ENCODE measurements around the gene SURF2. TPM values are rescaled to one million over a fixed set of nuclear protein-coding genes. Genes with fewer than 3 reads are reported as not detected.
"Not testable (repeated sequence)": the region's sequence is repeated elsewhere in the genome, so short reads cannot be mapped to it uniquely, and the experiment has no call there.

The SURF2 gene
- total RNA-seq, 1 donor from 2014 or later = 34.3 TPM

DNA sequence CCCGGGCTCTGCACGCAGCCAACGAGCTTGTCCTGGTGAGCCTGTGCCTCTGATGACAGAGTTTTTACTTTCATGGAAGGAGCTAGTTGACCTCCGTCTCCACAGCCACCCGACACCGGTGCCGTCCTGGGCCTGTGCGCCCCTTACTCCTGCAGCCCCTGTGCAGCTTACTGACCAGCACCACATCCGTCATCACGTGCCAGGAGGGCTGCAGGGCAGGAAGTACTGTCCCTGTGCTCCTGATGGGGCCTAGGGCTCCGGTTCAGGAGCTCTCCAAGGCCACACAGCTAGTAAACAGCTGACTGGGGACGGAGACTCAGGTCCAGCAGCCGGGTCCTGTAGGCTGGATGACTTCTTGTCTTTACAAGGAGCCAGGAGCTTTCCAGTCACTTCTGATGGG lies 30.0 kb downstream of the SURF2 start:
- no peaks in the 10 kb centered on the region for H3K4me1 Mint-ChIP-seq
- TF ChIP-seq, protein P1, sequence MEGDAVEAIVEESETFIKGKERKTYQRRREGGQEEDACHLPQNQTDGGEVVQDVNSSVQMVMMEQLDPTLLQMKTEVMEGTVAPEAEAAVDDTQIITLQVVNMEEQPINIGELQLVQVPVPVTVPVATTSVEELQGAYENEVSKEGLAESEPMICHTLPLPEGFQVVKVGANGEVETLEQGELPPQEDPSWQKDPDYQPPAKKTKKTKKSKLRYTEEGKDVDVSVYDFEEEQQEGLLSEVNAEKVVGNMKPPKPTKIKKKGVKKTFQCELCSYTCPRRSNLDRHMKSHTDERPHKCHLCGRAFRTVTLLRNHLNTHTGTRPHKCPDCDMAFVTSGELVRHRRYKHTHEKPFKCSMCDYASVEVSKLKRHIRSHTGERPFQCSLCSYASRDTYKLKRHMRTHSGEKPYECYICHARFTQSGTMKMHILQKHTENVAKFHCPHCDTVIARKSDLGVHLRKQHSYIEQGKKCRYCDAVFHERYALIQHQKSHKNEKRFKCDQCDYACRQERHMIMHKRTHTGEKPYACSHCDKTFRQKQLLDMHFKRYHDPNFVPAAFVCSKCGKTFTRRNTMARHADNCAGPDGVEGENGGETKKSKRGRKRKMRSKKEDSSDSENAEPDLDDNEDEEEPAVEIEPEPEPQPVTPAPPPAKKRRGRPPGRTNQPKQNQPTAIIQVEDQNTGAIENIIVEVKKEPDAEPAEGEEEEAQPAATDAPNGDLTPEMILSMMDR (conservative IDR thresholded peaks at IDR 0.05) = no peak
- no peak overlapping the region for H3K27ac Mint-ChIP-seq (ENCODE audit: unreplicated experiment)
- no peak overlapping the region for H3K4me3 Mint-ChIP-seq
- no peaks in the 10 kb centered on the region for H3K36me3 Mint-ChIP-seq (ENCODE audit: low read depth)
- H3K9me3 Mint-ChIP-seq = no peaks in the 10 kb centered on the region
- no peaks in the 10 kb centered on the region for H3K27me3 Mint-ChIP-seq (ENCODE audit: low read depth)
- no peak for DNase-seq (ENCODE audit: low read depth, low spot score)

DNA sequence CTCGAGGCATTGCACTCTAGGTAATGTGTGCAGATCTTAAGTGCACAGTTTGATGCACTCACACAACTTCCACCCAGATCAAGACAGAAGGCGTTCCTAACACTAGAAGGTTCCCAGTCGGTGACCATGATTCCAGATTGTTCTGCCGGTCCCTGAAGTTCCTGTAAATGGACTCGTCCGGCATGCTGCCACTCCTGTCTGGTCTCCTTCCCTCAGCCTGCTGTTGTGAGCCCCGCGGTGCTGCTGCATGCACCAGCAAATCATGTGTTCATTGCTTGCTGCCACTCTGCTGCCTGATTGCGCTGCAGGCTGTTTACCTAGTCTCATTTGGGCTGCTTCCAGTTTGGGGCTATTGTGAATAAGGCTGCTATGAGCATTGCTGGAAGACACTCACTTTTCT lies 31.3 kb downstream of the SURF2 start:
- Mint-ChIP-seq H3K27ac (ENCODE audit: unreplicated experiment) (no peak overlapping the region), H3K4me3 (no peak overlapping the region), H3K36me3 (ENCODE audit: low read depth) (no peaks in the 10 kb centered on the region), H3K4me1 (no peaks in the 10 kb centered on the region), H3K27me3 (ENCODE audit: low read depth) (no peaks in the 10 kb centered on the region), H3K9me3 (no peaks in the 10 kb centered on the region)
- no peak for DNase-seq (ENCODE audit: low read depth, low spot score)
- TF ChIP-seq, protein P1 (conservative IDR thresholded peaks at IDR 0.05) = no peak

DNA sequence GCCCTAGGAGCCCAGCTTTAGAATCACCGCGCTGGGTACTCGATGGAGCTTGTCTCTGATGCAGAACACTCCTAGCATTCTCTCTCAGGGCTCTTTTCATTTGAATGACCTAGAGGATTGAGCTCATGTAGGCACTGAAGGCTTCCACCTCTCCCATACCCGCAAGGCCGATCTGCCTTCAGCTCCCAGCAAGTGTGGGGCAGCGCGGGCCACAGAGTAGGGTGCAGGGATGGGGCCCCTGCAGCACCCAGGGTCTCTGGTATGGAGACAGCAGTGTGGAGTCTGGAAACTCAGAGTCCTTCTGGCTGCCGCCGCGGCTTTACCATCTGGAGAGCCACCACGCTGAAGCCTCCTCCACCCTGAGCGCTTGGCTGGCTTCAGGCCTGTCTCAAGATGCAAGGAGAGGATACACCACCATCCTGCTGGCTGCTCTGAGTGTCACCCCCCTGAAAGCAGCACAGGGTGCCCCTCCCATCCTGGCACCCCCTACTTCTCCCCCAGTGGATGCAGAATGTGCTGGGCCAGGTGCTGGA lies 32.7 kb downstream of the SURF2 start:
- TF ChIP-seq, protein P1 (conservative IDR thresholded peaks at IDR 0.05) = no peak
- no peaks in the 10 kb centered on the region for H3K9me3 Mint-ChIP-seq
- H3K4me1 Mint-ChIP-seq = no peaks in the 10 kb centered on the region

DNA sequence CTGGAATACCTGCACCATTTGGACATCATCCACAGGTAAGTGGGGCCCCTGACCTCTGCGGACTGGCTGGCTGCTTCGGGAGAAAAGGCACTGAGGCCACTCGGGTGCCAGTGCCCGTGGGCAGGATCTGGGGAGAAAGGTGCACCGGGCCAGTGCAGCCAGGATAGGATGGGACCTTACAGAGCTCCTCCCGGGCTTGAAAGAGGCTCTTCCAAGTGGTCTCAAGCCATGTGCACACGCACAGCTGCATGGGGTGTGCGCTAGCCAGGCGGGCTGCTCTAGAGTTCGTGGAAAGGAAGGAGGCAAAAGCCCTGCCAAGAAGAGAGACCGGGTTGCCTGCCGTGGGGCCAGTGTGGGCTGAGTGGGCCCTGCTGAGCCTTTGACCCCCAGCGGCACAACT lies 33.2 kb downstream of the SURF2 start:
- TF ChIP-seq, protein P1 (conservative IDR thresholded peaks at IDR 0.05) = no peak
- DNase-seq (ENCODE audit: low read depth, low spot score) = no peak
- Mint-ChIP-seq H3K4me3 (no peak overlapping the region), H3K9me3 (no peaks in the 10 kb centered on the region), H3K27me3 (ENCODE audit: low read depth) (no peaks in the 10 kb centered on the region), H3K27ac (ENCODE audit: unreplicated experiment) (no peak overlapping the region), H3K4me1 (no peaks in the 10 kb centered on the region), H3K36me3 (ENCODE audit: low read depth) (no peaks in the 10 kb centered on the region)

More for the DNA sequence above, 32.7 kb downstream of the SURF2 start:
- H3K36me3 Mint-ChIP-seq (ENCODE audit: low read depth) = no peaks in the 10 kb centered on the region
- H3K27ac Mint-ChIP-seq (ENCODE audit: unreplicated experiment) = no peak overlapping the region
- DNase-seq (ENCODE audit: low read depth, low spot score) = no peak
- H3K4me3 Mint-ChIP-seq = no peak overlapping the region
- no peaks in the 10 kb centered on the region for H3K27me3 Mint-ChIP-seq (ENCODE audit: low read depth)

DNA sequence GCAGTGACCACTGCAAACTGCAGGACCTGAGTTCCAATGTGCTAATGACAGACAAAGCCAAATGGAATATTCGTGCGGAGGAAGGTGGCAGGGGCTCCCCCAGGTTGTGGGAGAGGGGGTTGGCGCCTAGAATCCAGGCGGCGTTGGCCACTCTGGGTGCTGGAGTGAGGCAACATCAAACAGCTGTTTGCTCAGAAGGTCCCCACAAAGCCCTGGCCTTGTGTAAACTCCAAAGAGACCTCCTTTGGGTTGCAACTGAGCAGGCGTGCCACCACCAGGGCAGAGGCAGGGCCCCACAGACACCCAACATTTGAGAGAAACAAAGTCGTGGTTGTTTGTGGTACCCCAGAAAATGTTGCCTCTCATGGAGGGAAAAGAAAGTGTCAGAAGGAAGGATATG lies 34.4 kb downstream of the SURF2 start:
- H3K9me3 Mint-ChIP-seq = no peaks in the 10 kb centered on the region
- H3K36me3 Mint-ChIP-seq (ENCODE audit: low read depth) = no peaks in the 10 kb centered on the region
- H3K27me3 Mint-ChIP-seq (ENCODE audit: low read depth) = peaks cover 6% of the 10 kb centered on the region
- TF ChIP-seq, protein P1 (conservative IDR thresholded peaks at IDR 0.05) = no peak
- H3K27ac Mint-ChIP-seq (ENCODE audit: unreplicated experiment) = no peak overlapping the region
- H3K4me3 Mint-ChIP-seq = no peak overlapping the region
- no peaks in the 10 kb centered on the region for H3K4me1 Mint-ChIP-seq
- no peak for DNase-seq (ENCODE audit: low read depth, low spot score)

DNA sequence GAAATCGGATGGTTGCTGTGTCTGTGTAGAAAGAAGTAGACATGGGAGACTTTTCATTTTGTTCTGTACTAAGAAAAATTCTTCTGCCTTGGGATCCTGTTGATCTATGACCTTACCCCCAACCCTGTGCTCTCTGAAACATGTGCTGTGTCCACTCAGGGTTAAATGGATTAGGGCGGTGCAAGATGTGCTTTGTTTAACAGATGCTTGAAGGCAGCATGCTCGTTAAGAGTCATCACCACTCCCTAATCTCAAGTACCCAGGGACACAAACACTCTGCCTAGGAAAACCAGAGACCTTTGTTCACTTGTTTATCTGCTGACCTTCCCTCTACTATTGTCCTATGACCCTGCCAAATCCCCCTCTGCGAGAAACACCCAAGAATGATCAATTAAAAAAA lies 35.1 kb downstream of the SURF2 start:
- not testable (repeated sequence) for H3K27ac Mint-ChIP-seq (ENCODE audit: unreplicated experiment); H3K9me3 Mint-ChIP-seq; H3K4me1 Mint-ChIP-seq; DNase-seq (ENCODE audit: low read depth, low spot score); H3K4me3 Mint-ChIP-seq; H3K27me3 Mint-ChIP-seq (ENCODE audit: low read depth); H3K36me3 Mint-ChIP-seq (ENCODE audit: low read depth)

DNA sequence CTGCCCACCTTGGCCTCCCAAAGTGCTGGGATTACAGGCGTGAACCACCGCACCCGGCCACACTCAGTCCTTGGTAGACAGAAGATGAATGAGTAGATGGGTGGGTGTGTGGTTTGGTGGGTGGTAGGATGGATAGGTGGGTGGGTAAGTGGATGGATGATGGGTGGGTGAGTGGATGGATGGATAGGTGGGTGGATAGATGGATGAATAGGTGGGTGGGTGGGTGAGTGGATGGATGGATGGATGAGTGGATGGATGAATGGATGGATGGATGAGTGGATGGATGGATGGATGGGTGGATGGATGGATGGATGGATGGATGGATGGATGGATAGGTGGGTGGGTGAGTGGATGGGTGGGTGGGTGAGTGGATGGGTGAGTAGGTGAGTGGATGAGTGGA lies 36.0 kb downstream of the SURF2 start:
- H3K4me3 Mint-ChIP-seq = not testable (repeated sequence)

More for the DNA sequence above, 36.0 kb downstream of the SURF2 start:
- H3K9me3 Mint-ChIP-seq; H3K36me3 Mint-ChIP-seq (ENCODE audit: low read depth); H3K27ac Mint-ChIP-seq (ENCODE audit: unreplicated experiment); DNase-seq (ENCODE audit: low read depth, low spot score); H3K4me1 Mint-ChIP-seq; H3K27me3 Mint-ChIP-seq (ENCODE audit: low read depth): not testable (repeated sequence)

Data from neural crest cell (in vitro differentiated cells).